ENCODE results near the gene WT1.

GRCh38 chr11:32421992-32422391 is 13.3 kb downstream of the WT1 start:
- TF ChIP-seq ZNF740 (CRISPR knock-in tag; IDR thresholded peaks at IDR 0.05) (no peak), TFDP2 (CRISPR knock-in tag; IDR thresholded peaks at IDR 0.05) (no peak), BCL3 (CRISPR knock-in tag; IDR thresholded peaks at IDR 0.05) (no peak), AHR (CRISPR knock-in tag; IDR thresholded peaks at IDR 0.05) (no peak), FOXA1 (IDR thresholded peaks at IDR 0.05) (no peak), FOXA1 (CRISPR knock-in tag; IDR thresholded peaks at IDR 0.05) (no peak), RARA (CRISPR knock-in tag; IDR thresholded peaks at IDR 0.05) (no peak), ZBTB39 (CRISPR knock-in tag; IDR thresholded peaks at IDR 0.05) (no peak), REST (IDR thresholded peaks at IDR 0.05; ENCODE audit: borderline replicate concordance in 1 of 2, low read depth in 1 of 2, low read length in 2 of 2) (no peak), PHF5A (CRISPR knock-in tag; IDR thresholded peaks at IDR 0.05; ENCODE audit: low read depth, unreplicated experiment) (no peak), HIC2 (CRISPR knock-in tag; IDR thresholded peaks at IDR 0.05; ENCODE audit: low read depth) (no peak)

Data from HepG2 (cell line).